GM18517 (cell line): ENCODE results near the gene PPM1J.

Experiments
- ATAC-seq: cut with Tn5 transposase; IDR thresholded peaks from one replicate; pipeline ENCODE4 v1.9.1; 2021; ENCODE audit warnings: mild to moderate bottlenecking, moderate library complexity; ENCODE audit not compliant: unreplicated experiment

Gene PPM1J

DNA sequence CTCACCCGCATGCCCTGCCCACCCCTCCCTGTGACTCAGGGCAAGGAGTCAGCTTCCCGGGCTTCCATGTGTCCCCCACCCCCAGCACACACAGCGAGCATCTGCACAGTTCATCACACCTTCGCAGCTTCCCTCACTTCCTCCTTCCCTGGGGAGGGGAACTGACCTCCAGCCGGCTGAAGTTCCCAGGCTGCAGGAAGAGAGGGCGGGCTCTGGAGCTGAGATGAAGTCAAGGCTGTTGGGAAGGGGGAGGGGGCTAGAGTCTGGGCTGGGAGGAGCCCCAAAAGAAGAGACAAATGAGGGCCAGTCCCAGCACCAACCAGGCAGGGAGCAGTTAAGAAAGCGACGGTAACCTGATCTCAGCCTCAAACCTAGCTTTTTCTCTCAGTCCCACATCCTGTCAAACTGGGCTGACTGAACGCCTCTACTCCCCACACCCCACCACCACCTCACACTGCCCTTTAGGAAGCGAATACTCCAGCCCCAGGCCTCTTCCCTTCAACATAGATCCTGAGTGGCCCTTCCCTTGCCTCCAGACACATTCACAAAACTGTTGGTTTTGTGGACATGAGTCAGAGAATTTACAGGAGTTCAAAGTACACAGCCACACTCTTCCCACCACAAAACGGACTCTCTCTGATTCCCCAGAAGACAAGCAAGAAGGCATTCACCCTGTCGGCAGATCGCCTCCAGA lies 10.1 kb downstream of the PPM1J start:
- ATAC-seq = peak; percentile 51

DNA sequence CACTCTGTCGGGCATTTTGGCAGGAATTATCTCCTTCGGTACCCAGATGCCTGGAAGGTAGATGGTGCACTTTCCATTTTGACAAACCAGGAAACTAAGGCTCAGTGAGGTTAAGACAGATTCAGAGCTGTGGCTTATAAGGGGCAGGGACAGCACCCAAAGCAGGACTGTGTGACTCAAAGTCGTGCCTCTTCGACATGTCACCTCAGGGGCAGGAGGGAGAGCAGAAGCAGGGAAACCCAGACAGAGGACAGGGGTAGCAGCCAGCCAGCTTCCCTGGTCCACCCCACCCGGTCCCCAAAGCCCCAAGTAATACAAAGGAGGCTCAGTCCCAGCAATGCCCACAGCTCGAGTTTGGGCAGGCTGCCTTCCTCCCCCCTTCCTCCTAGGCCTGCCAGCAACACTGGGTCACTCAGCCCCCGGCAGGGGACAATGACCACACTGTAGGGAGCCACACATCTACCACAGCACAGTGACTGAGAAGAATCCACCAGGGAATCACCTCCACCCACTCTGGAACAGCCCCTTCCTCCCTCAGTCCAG lies 10.7 kb downstream of the PPM1J start:
- ATAC-seq = no peak

DNA sequence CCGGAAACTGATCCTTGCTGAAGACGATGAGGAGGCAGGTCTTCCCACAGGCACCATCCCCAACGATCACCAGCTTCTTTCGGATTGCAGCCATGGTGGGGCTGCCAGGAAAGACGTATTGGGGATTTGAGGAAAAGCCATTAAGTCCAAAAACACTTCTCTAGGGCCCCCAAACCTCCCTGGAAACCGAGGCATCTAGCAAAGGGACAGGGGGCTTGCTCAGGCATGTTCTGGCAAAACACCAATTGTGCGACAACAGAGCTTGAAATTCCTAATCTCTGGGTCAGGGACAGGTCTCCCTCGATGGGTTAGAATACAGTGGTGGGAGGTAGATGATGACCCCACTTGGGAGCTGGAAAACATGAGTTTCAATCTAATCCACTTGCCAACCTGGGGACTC lies 11.4 kb downstream of the PPM1J start:
- ATAC-seq = no peak

DNA sequence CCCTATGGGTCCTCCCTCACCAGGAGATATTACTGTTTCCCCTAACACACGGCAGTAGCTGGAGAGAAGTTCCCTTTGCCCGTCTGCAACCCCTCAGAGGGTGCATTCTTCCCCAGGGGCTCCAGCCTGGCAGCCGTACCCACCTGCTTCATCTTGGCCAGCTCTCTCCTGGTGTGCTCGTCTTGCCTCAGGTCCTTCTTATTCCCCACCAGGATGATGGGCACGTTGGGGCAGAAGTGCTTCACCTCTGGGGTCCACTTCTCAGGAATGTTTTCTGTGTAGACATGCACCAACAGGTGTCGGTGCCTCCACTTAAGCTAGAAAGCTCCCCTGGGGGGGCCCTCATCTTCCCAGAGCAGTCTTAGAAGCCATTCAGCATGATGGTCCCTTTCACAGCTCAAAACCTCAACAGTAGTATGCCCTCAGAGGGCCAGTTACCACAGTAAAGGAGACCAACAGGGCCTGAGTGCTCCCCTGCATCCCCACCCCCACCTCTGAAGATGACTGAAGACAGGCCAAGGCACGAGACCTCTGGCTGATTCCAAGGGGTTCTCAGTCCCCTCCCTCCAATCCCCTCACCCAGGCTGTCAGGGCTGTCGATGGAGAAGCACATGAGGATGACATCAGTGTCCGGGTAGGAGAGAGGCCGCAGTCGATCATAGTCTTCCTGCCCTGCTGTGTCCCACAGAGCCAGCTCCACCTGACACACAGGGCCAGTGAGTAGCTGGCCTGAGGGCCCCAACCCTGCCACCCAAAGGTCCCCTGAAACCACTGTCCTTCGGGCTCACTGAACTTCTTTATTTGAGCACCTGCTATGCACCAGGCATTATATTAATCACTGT lies 12.5 kb downstream of the PPM1J start:
- no peak for ATAC-seq

DNA sequence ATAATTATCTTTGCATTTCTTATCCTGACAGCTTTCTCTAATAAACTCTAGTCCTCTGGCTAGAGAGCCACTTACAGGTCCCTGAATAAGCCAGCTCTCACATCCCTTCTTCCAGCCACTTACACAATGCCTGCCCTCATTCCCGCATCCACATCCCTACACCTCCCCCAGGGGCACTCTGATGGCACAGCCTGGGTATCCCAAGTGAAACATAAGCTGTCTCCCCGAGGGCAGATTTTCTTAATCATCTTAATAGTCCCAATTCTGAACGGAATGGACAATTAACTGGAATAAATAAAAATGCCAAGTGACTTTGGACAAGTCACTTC lies 13.1 kb downstream of the PPM1J start:
- no peak for ATAC-seq

DNA sequence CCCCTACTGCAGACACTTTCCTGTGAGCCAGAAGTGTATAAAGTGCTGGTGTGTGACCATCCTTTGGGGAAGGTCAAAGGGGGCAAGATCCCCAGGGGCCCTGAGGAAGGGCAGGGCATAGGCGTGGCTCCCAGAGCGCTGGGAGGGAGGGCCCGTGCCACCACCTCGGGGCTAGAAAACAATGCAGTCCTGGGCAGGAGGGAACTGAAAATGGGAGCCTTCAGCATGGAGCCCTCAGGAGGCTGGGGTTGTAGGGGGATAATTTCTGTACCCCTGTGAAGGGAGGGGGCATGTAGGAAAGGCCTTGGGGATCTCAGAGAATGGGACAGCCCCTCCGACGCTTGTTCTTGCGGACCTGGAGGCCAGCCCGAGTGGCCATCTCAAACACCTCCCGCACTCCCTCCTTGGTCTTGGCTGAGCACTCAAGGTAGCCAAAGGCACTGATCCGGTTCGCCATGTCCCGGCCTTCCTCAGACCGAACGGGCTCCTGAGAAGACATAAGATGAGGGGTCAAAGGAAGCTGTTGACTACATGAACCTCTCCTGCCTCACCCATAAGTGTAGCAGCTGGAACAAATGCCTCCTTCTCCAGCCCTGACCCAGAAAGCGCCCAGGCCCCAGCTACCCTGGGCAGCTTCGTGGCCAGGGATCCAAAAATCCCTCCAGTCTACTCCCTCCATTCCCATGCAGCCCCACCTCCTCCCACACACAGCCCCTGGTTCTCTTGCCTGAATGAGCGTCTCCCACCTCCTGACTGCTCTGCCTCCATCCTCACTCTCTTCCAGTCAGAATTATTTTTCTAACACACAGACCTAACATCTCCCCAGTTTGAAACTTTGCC lies 13.7 kb downstream of the PPM1J start:
- ATAC-seq = no peak

DNA sequence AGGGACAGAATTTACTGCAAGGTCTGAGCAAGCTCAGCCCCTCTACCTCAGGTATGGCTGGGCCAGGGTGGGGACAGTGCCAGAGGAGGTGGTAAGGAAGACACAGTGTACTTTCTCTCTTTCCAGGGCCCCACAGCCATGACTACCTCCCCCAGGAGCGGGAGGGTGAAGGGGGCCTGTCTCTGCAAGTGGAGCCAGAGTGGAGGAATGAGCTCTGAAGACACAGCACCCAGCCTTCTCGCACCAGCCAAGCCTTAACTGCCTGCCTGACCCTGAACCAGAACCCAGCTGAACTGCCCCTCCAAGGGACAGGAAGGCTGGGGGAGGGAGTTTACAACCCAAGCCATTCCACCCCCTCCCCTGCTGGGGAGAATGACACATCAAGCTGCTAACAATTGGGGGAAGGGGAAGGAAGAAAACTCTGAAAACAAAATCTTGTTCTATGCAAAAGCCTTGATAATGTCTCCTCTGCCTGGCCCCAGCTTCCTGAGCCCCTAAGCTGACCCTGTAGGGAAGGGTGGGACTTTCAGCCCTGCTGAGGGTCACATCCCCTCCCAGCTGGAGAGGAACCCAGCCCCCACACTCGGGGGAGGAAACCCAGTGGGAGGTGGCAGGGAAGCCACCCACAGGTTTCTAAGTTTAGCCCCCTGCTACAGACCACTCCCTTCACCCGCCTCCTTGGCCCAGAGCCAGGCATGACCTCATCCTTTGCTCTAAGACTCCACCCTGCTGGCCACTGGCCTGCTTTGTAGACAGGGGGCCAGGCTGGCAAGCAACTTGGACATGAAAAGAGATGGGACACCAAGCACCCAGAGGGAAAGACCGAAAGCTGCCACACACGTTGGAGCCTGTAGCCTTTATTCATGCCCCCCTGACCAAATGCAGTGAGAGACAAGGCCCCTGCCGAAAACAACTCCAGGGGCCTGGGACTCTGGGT lies 14.6 kb downstream of the PPM1J start:
- peak; percentile 42 for ATAC-seq

DNA sequence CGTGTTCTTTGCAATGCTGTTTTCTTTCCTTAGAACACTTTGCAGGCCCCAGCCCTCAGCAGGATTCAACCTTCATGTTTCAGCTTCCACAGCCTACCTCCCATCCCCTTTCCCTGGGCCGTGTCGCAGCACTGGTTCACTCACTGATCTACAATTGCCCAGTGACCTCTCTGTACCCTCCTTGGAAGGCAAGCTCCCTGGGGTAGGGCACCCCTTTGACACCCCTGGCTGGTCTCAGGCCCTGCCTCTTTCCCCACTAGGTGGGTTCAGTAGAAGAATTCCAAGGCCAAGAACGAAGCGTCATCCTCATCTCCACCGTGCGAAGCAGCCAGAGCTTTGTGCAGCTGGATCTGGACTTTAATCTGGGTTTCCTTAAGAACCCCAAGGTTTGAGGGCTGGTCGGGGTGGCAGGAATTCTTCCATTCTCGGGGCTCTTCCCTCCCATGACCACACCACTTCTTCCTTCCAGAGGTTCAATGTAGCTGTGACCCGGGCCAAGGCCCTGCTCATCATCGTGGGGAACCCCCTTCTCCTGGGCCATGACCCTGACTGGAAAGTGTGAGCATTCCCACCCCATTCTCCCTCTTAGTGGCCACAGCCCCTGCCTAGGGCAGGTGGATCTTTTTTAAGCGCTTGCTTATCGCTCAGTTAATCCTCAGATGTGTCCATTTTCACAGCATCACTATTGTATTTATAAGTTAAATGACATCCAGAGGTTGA lies 15.5 kb downstream of the PPM1J start:
- no peak for ATAC-seq

DNA sequence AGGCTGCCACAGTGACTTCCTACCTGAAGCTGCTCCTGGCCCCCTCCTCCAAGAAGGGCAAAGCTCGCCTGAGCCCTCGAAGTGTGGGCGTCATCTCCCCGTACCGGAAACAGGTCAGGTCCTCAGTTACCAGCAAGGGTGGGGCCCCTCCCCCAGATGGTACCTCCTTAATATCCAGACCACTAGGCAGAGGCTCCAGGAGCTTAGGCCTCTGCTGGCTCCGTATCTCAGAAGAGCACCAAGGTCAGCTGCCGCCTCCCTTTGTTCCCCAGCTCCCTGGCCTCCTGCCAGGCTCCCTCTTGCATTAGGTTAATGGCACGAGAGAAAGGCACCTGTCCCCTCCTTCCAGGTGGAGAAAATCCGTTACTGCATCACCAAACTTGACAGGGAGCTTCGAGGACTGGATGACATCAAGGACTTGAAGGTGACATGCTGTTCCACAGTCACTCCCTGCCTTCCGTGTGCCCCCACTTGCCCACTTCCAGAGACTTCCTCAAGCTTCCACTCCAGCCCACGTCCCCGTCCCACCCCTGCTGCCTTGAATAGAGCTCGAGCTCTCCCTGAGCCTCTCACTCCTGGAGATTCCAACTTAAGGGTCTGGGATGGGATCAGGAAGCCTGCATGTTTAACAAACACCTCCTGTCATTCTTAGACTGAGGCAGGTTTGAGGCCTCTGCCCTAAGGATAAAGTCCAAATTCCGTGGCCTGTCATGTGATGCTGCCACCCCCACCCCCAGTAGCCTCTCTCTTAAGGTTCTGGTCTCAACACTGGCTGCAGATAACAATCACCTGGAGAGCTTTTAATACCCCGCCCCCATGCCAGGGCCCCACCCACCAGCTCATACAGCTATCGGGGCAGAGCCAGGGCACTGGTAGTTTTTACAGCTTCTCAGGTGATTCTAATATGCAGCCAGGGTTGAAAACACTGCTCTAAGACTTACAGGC lies 16.5 kb downstream of the PPM1J start:
- ATAC-seq = no peak

DNA sequence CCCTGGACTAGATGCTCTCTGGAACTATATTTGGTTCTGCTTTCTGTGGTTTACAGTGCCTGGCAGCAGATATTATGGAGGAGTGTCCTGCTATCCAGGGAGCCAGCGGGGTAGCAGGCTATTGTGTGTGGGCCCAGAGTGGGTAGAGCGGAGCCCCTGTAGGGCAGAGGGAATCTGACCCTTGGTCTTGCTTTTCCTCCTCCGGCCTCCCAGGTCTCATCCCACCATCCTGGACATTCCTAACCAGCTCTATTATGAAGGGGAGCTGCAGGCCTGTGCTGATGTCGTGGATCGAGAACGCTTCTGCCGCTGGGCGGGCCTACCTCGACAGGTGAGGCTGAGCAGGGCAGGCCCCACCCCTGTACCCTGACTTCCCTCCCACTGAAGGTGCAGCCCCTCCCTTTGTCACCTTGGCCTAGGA lies 17.3 kb downstream of the PPM1J start:
- no peak for ATAC-seq

DNA sequence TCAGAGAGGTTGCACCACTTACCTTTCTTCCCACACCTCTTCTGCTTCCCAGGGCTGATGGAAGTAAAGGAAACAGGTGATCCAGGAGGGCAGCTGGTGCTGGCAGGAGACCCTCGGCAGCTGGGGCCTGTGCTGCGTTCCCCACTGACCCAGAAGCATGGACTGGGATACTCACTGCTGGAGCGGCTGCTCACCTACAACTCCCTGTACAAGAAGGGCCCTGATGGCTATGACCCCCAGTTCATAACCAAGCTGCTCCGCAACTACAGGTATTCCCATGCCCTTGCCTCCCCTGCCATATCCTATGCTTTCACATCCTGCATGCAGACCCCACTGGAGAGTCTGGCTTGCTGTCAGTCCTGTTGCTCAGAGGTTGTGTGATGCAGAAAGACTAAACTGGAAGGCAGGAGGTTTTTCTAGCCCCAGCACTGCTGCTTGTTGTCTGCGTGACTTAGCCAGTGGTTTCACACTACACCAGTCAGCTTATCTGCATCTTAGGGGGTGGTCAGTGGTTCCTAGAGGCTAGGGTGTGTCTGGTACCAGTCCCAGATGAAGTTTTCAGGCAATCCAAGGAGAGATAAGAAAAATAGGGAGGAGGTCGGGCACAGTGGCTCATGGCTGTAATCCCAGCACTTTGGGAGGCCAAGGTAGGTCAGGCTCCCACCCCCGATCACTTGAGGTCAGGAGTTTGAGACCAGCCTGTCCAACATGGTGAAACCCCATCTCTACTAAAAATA lies 18.4 kb downstream of the PPM1J start:
- ATAC-seq = no peak

DNA sequence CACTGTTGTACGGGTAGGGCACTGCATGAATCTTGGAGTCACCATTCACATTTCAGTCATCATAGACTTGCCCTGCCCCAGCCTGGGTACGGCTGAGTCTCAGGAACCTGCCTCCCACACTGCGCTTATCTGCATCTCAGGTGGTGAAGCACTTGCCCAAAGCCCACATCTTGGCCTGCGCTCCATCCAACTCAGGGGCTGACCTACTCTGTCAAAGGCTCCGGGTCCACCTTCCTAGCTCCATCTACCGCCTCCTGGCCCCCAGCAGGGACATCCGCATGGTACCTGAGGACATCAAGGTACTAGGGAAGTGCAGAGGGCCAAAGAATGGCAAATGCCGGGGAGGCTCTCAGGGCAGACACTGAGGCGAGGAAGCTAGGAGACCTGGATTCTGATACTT lies 19.9 kb downstream of the PPM1J start:
- ATAC-seq = no peak

DNA sequence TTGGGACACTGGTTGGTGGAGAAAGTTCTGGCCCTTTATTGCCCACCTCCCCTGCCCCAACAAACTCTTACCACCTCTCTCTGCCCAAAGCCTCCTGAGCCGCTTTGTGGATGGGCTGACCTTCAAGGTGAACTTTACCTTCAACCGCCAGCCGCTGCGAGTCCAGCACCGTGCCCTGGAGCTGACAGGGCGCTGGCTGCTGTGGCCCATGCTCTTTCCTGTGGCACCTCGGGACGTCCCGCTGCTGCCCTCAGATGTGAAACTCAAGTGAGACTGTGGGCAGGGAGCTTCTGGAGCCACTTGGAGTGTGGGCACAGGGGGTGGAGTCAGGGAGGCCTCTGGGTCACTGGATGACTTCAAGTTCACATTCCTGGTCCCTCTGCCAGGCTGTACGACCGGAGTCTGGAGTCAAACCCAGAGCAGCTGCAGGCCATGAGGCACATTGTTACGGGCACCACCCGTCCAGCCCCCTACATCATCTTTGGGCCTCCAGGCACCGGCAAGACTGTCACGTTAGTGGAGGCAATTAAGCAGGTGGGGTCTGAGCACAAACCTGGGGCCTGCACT lies 20.7 kb downstream of the PPM1J start:
- no peak for ATAC-seq

DNA sequence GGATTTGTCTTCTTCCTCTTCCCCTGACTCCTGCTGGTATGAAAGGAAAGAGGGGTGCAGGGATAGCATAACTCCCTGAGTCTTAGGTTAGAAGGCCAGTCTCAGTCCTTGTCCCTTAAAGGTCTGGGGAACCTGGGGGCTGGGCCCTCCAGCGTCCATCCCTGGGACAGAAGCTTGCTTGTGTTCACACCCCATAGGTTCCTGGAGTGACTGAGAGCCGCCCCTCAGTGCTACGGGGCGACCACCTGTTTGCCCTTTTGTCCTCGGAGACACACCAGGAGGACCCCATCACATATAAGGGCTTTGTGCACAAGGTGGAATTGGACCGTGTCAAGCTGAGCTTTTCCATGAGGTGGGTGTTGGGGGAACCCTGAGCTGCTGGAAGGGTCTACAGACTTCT lies 21.3 kb downstream of the PPM1J start:
- no peak for ATAC-seq

DNA sequence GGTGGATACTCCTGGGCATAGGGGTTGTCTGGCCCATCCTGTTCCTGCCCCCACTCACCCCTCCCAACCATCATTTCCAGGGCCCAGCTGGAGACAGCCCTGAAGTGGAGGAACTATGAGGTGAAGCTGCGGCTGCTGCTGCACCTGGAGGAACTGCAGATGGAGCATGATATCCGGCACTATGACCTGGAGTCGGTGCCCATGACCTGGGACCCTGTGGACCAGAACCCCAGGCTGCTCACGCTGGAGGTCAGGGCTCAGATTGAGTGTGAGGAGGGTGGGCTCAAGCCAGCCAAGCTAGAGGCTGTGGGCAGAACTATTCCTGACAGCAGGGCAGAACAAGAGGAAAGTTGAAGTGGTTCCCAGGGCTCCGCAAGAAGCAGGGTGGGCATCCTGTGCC lies 22.5 kb downstream of the PPM1J start:
- no peak for ATAC-seq

DNA sequence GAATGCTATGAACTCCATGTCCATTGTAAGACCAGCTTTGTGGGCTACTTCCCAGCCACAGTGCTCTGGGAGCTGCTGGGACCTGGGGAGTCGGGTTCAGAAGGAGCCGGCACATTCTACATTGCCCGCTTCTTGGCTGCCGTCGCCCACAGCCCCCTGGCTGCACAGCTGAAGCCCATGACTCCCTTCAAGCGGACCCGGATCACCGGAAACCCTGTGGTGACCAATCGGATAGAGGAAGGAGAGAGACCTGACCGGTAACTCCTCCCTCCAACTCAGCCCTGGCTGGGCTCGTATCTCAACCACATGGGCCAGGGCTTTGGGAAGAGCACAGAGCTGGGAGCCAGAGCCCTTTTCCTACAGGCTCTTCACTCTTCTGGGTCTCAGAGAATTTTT lies 25.3 kb downstream of the PPM1J start:
- ATAC-seq = no peak

DNA sequence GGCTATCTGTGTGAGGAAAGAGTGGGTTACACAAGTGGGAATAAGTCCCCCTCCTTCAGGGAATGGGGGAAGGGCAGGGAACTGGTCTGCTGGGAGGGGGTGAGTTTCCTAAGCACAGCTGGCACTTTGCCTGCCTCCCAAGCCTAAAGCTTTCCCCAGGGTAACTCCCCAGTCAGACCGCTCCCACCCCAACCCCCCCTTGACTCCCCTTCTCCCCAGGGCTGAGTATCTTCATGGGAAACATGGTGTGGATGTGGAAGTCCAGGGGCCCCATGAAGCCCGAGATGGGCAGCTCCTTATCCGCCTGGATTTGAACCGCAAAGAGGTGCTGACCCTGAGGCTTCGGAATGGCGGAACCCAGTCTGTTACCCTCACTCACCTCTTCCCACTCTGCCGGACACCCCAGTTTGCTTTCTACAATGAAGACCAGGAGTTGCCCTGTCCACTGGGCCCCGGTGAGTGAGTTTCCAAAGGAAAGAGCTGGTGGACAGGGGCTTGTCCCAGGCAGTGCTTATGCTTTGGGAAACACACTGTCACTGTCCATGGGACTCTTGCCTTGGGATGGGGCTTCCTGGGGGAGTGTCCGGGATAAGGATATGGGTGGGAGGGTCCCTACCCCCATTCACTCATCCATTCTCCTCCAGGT lies 25.8 kb downstream of the PPM1J start:
- no peak for ATAC-seq
